Mucosa of descending colon (tissue), 3 donors: ENCODE measurements around the gene C2orf81. TPM values are rescaled to one million over a fixed set of nuclear protein-coding genes. Genes with fewer than 3 reads are reported as not detected.

Experiments
- ATAC-seq: fragments of 200-7000 bp; cut with Tn5 transposase; one replicate; pipeline ENCODE4 v1.9.1; 2020; ENCODE audit warnings: mild to moderate bottlenecking, moderate library complexity
- DNase-seq, 3 donors: peaks; one replicate each; pipeline ENCODE4 v3.0.0-alpha.2; 2020
- H3K36me3 ChIP-seq: fragments of 200-600 bp; one replicate; pipeline ENCODE4 v1.8.0; 2021; ENCODE audit warnings: low read depth, mild to moderate bottlenecking
- H3K4me1 ChIP-seq: fragments of 200-600 bp; one replicate; pipeline ENCODE4 v1.8.0; 2021; ENCODE audit warnings: low read depth, mild to moderate bottlenecking
- H3K4me3 ChIP-seq: fragments of 200-600 bp; one replicate; pipeline ENCODE4 v1.8.0; 2021; ENCODE audit warnings: mild to moderate bottlenecking
- H3K9me3 ChIP-seq: fragments of 200-600 bp; one replicate; pipeline ENCODE4 v1.8.0; 2021; ENCODE audit warnings: mild to moderate bottlenecking
- intact Hi-C, 2 donors: fragments of 100-400 bp; cut with DNase I in 1 of 2; cut with micrococcal nuclease in 1 of 2; formaldehyde crosslinking; loops; one replicate each; pipeline versions ENCODE4 v1.11.0 to v1.11.1; 2022; cut with DNase I, micrococcal nuclease
- total RNA-seq, 3 donors: library from RNA; stranded (reverse); fragmentation: NEBNext Ultra II Directional in 2 of 3; extraction: Animal tissue kit (Norgen Biotek cat#: 25700) in 2 of 3; gene quantifications; one replicate each; pipeline versions ENCODE4 v1.2.1 to v1.2.4, GENCODE V29; 2021 to 2023
- TF ChIP-seq, protein P1 (sequence below): fragments of 200-600 bp; IDR thresholded peaks from one replicate; pipeline ENCODE4 v1.8.0; 2022; ENCODE audit warnings: antibody characterized with exemption, mild to moderate bottlenecking
- donor health status: DM: no; HTN: no; CAD: no; lungs with moderate emphysema.
- donor health status: DM: no; HTN: no; CAD: no.
- donor health status: DM: no; HTN: yes; CAD: no.

The C2orf81 gene
- total RNA-seq, 3 donors from 2014 or later: 0.53 to 2.3 (median 1.9) TPM

DNA sequence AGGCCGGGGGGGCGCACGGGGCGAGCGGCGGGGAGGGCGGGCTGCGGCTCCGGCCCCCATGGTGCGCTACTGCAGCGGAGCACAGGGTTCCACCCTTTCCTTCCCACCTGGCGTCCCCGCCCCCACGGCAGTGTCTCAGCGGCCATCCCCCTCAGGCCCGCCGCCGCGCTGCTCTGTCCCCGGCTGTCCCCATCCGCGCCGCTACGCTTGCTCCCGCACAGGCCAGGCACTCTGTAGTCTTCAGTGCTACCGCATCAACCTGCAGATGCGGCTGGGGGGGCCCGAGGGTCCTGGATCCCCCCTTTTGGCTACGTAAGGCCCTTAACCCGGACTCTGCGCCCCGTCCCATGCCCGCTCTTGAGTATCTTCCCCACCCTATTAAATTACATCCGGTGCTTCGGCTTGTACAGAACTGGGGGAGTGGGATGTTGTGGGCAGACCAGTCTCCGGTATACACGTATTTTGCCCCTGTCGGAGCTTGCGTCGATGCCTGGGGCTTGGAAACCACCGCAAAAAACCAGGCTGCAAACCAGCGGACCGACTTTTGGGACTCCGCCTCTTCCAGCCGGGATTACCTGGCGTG is 36.2 kb upstream of the C2orf81 start:
- DNase-seq: peak; percentile 83 to 92 (median 89)
- H3K4me1 ChIP-seq: peaks cover 32% of the 10 kb centered on the region
- ATAC-seq: peak; percentile 64
- TF ChIP-seq, protein P1, sequence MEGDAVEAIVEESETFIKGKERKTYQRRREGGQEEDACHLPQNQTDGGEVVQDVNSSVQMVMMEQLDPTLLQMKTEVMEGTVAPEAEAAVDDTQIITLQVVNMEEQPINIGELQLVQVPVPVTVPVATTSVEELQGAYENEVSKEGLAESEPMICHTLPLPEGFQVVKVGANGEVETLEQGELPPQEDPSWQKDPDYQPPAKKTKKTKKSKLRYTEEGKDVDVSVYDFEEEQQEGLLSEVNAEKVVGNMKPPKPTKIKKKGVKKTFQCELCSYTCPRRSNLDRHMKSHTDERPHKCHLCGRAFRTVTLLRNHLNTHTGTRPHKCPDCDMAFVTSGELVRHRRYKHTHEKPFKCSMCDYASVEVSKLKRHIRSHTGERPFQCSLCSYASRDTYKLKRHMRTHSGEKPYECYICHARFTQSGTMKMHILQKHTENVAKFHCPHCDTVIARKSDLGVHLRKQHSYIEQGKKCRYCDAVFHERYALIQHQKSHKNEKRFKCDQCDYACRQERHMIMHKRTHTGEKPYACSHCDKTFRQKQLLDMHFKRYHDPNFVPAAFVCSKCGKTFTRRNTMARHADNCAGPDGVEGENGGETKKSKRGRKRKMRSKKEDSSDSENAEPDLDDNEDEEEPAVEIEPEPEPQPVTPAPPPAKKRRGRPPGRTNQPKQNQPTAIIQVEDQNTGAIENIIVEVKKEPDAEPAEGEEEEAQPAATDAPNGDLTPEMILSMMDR: no peak
- no peaks in the 10 kb centered on the region for H3K9me3 ChIP-seq
- peak overlapping the region; percentile 27 for H3K4me3 ChIP-seq
- no peaks in the 10 kb centered on the region for H3K36me3 ChIP-seq
- intact Hi-C loops: no loop called here

- intact Hi-C loops: no loop called here
- Histone ChIP-seq H3K4me3 (peak overlapping the region; percentile 27), H3K36me3 (no peaks in the 10 kb centered on the region), H3K4me1 (peaks cover 32% of the 10 kb centered on the region), H3K9me3 (no peaks in the 10 kb centered on the region)
- TF ChIP-seq, protein P1: no peak
- ATAC-seq (no peak), DNase-seq (peak in 1 of 3 donors; percentile 48)
Observed at GRCh38 chr2:74457129-74457548, 35.7 kb upstream of the C2orf81 start.

GRCh38 chr2:74454654-74455511 is 33.5 kb upstream of the C2orf81 start, which contains the start of gene INO80B:
Gene INO80B (plus strand): TSS chr2:74455087. CDS start chr2:74455117, 30 bp downstream.
- Histone ChIP-seq H3K4me3 (peak within 1 kb of the TSS; percentile 29), H3K4me1 (peaks cover 32% of the 10 kb centered on the region), H3K9me3 (no peaks in the 10 kb centered on the region), H3K36me3 (no peaks in the 10 kb centered on the region)
- intact Hi-C loops: no loop called here
- peak; percentile 96 to 98 (median 98) for DNase-seq
- TF ChIP-seq, protein P1: no peak
- ATAC-seq: peak; percentile 77

GRCh38 chr2:74450570-74451190 is 29.3 kb upstream of the C2orf81 start:
- DNase-seq: no peak
- Histone ChIP-seq H3K4me1 (peaks cover 9% of the 10 kb centered on the region), H3K9me3 (no peaks in the 10 kb centered on the region), H3K36me3 (no peaks in the 10 kb centered on the region), H3K4me3 (no peak overlapping the region)
- intact Hi-C loops: no loop called here
- TF ChIP-seq, protein P1: no peak
- ATAC-seq: no peak

GRCh38 chr2:74448771-74449170 is 27.4 kb upstream of the C2orf81 start:
- intact Hi-C loops: no loop called here
- TF ChIP-seq, protein P1: no peak
- H3K4me1 ChIP-seq: no peaks in the 10 kb centered on the region
- DNase-seq (no peak), ATAC-seq (no peak)
- no peak overlapping the region for H3K4me3 ChIP-seq
- H3K36me3 ChIP-seq: no peaks in the 10 kb centered on the region
- H3K9me3 ChIP-seq: no peaks in the 10 kb centered on the region
